K562 (cell line): Measurements from ENCODE around the gene TPI1. TPM values are rescaled to one million over a fixed set of nuclear protein-coding genes. Genes with fewer than 3 reads are reported as not detected.

ENCODE experiments used
- CEBPZ ChIP-seq: fragments of 150-350 bp; IDR thresholded peaks from 2 replicates; pipeline ENCODE4 v1.6.1; 2014; ENCODE audit warnings: low read depth, mild to moderate bottlenecking, low read length, borderline replicate concordance
- ESRRA ChIP-seq: fragments of 450-650 bp; IDR thresholded peaks from 2 replicates; pipeline ENCODE4 v1.6.1; 2014; ENCODE audit warnings: low read depth, mild to moderate bottlenecking, moderate library complexity, borderline replicate concordance
- FOSL1 ChIP-seq: fragments of 200-800 bp; sonication (Bioruptor generic); conservative IDR thresholded peaks from 2 replicates; pipeline ENCODE4 v1.6.1; 2016; ENCODE audit warnings: missing genetic modification characterization, missing compliant biosample characterization
- MAZ ChIP-seq, 2 experiments: fragments of 450-650 bp in 1 of 2; sonication (generic) in 1 of 2; formaldehyde crosslinking; IDR thresholded peaks in 1 of 2; conservative IDR thresholded peaks in 1 of 2; 2 replicates each; pipeline versions ENCODE4 v1.4.0 to v1.5.0; 2020; ENCODE audit warnings: mild to moderate bottlenecking in 1 of 2, missing genetic modification reagents in 1 of 2
- NFE2L1 ChIP-seq: fragments of 450-650 bp; IDR thresholded peaks from 2 replicates; pipeline ENCODE4 v1.6.1; 2016; ENCODE audit warnings: missing genetic modification characterization, low read depth, mild to moderate bottlenecking, missing compliant biosample characterization, moderate library complexity, borderline replicate concordance
- PBX2 ChIP-seq, 2 experiments: IDR thresholded peaks in 1 of 2; conservative IDR thresholded peaks in 1 of 2; 2 replicates each; pipeline ENCODE4 v1.6.1; 2016; ENCODE audit warnings: low read depth in 2 of 2, mild to moderate bottlenecking in 1 of 2, missing compliant biosample characterization in 1 of 2, missing genetic modification characterization in 1 of 2, moderate library complexity in 1 of 2
- ZBTB40 ChIP-seq, 2 experiments: fragments of 450-650 bp in 1 of 2; sonication (generic) in 1 of 2; formaldehyde crosslinking in 1 of 2; IDR thresholded peaks; 2 replicates each; pipeline versions ENCODE4 v1.7.1 to v1.9.0; 2016 to 2022; ENCODE audit warnings: inconsistent platforms in 1 of 2, mild to moderate bottlenecking in 1 of 2, missing genetic modification reagents in 1 of 2
- polyA plus RNA-seq, 8 experiments: library from polyadenylated mRNA; depleted of rRNA in 4 of 8; stranded (reverse) in 5 of 8; unstranded in 3 of 8; fragments of >200 nt; fragmentation: Nextera tagmentation in 2 of 8; fragmentation: Illumina TruSeq in 1 of 8; extraction: Ambion mirVana in 2 of 8; extraction: Trizol in 1 of 8; gene quantifications; 2 replicates each; pipeline versions ENCODE4 v1.2.1 to v1.2.3, GENCODE V29; 2011 to 2014; ENCODE audit warnings: inconsistent platforms in 1 of 8, missing spikeins in 1 of 8
- total RNA-seq, 7 experiments: library from RNA; depleted of rRNA in 6 of 7; stranded (reverse); fragments of >200 nt in 6 of 7; fragmentation: Illumina TruSeq in 2 of 7; extraction: Trizol in 2 of 7; gene quantifications; 2 replicates each; pipeline versions ENCODE4 v1.2.1 to v1.2.3, GENCODE V29; 2011 to 2021; ENCODE audit warnings: low replicate concordance in 1 of 7

TPI1 gene
- total and polyA plus RNA-seq, 9 of the 15 experiments (the other 6 are each of a cell fraction or from before 2014, with no cell fraction given), result 662 to 4,971 (median 892) TPM

GRCh38 chr12:6873094-6874014 is 6.0 kb downstream of the TPI1 start, which contains the start of gene SPSB2 (continued):
- TF ChIP-seq MAZ (CRISPR knock-in tag; conservative IDR thresholded peaks at IDR 0.05 in 1 of 2, IDR thresholded peaks at IDR 0.05 in 1 of 2) (peak; percentile 54 to 90), PBX2 (CRISPR knock-in tag; IDR thresholded peaks at IDR 0.05; ENCODE audit: low read depth) (no peak), PBX2 (tag; conservative IDR thresholded peaks at IDR 0.05; ENCODE audit: low read depth) (no peak), ESRRA (peak; percentile 17; the same call in 1 of the 2 replicates), CEBPZ (no peak), FOSL1 (tag) (peak; percentile 40; the same call in 1 of the 2 replicates), ZBTB40 (IDR thresholded peaks at IDR 0.05) (peak; percentile 86), ZBTB40 (CRISPR knock-in tag; IDR thresholded peaks at IDR 0.05) (no peak), NFE2L1 (no peak)
